Hepatocyte (in vitro differentiated cells): ENCODE measurements around the gene UBE2L3. TPM values are rescaled to one million over a fixed set of nuclear protein-coding genes. Genes with fewer than 3 reads are reported as not detected.

Experiments used
- DNase-seq: peaks from one replicate; pipeline ENCODE4 v3.0.0-alpha.2; 2016; ENCODE audit warnings: low spot score
- H2AFZ ChIP-seq: fragments of 200-600 bp; sonication (generic); 2 replicates; pipeline ENCODE4 v1.6.0; 2016; ENCODE audit warnings: antibody characterized with exemption, mild to moderate bottlenecking
- H3K27ac ChIP-seq: fragments of 200-600 bp; sonication (generic); 2 replicates; pipeline ENCODE4 v1.5.1; 2016; ENCODE audit warnings: mild to moderate bottlenecking
- H3K27me3 ChIP-seq: fragments of 200-600 bp; sonication (generic); 2 replicates; pipeline ENCODE4 v1.6.1; 2016
- H3K36me3 ChIP-seq: fragments of 200-600 bp; sonication (generic); replicated peaks from 2 replicates; pipeline ENCODE4 v1.5.1; 2016; ENCODE audit warnings: low read depth; ENCODE audit not compliant: insufficient read depth
- H3K4me1 ChIP-seq: fragments of 200-600 bp; sonication (generic); 2 replicates; pipeline ENCODE4 v1.5.1; 2016; ENCODE audit warnings: mild to moderate bottlenecking, moderate library complexity; ENCODE audit not compliant: insufficient read depth
- H3K4me2 ChIP-seq: fragments of 200-600 bp; sonication (generic); 2 replicates; pipeline ENCODE4 v1.6.0; 2016
- H3K4me3 ChIP-seq: fragments of 200-600 bp; sonication (generic); 2 replicates; pipeline ENCODE4 v1.5.1; 2016; ENCODE audit warnings: mild to moderate bottlenecking
- H3K79me2 ChIP-seq: fragments of 200-600 bp; sonication (generic); 2 replicates; pipeline ENCODE4 v1.6.0; 2017; ENCODE audit warnings: mild to moderate bottlenecking
- H3K9me2 ChIP-seq: fragments of 200-600 bp; sonication (generic); replicated peaks from 2 replicates; pipeline ENCODE4 v1.6.0; 2017; ENCODE audit warnings: mild to moderate bottlenecking; ENCODE audit not compliant: insufficient read depth
- H3K9me3 ChIP-seq: fragments of 200-600 bp; sonication (generic); 2 replicates; pipeline ENCODE4 v1.5.1; 2016; ENCODE audit warnings: low read depth, mild to moderate bottlenecking
- H4K20me1 ChIP-seq: fragments of 200-600 bp; sonication (generic); 2 replicates; pipeline ENCODE4 v1.6.0; 2016; ENCODE audit warnings: mild to moderate bottlenecking; ENCODE audit not compliant: insufficient read depth, poor library complexity, severe bottlenecking
- EZH2 ChIP-seq: fragments of 200-600 bp; sonication (generic); IDR thresholded peaks from 2 replicates; pipeline ENCODE4 v1.6.1; 2016; ENCODE audit warnings: antibody characterized with exemption, mild to moderate bottlenecking, borderline replicate concordance
- EZH2phosphoT487 ChIP-seq: fragments of 200-600 bp; sonication (generic); IDR thresholded peaks from one replicate; pipeline ENCODE4 v1.6.1; 2018; ENCODE audit warnings: antibody characterized with exemption, mild to moderate bottlenecking, low read depth, moderate library complexity; ENCODE audit not compliant: unreplicated experiment, severe bottlenecking
- WGBS: methylation state at CpG from one replicate; pipeline ENCODE4 v1.1.6; 2016; ENCODE audit warnings: low lambda C conversion rate; ENCODE audit errors: missing lambda C conversion rate; 5-methylcytosine and 5-hydroxymethylcytosine counted together
- polyA plus RNA-seq: library from polyadenylated mRNA; unstranded; fragments of >200 nt; fragmentation: Nextera tagmentation; extraction: Ambion mirVana; gene quantifications from 2 replicates; pipeline ENCODE4 v1.2.1, GENCODE V29; 2016
- total RNA-seq: library from RNA; depleted of rRNA; stranded (reverse); fragments of >200 nt; gene quantifications from 2 replicates; pipeline ENCODE4 v1.2.3, GENCODE V29; 2014
- TF ChIP-seq, protein P1 (sequence below): fragments of 200-600 bp; sonication (generic); IDR thresholded peaks from 2 replicates; pipeline ENCODE4 v1.5.1; 2016; ENCODE audit warnings: antibody characterized with exemption, mild to moderate bottlenecking; ENCODE audit not compliant: poor library complexity

UBE2L3 gene
- total and polyA plus RNA-seq, 2 experiments from 2014 or later = 49.3 to 91.0 TPM

DNA sequence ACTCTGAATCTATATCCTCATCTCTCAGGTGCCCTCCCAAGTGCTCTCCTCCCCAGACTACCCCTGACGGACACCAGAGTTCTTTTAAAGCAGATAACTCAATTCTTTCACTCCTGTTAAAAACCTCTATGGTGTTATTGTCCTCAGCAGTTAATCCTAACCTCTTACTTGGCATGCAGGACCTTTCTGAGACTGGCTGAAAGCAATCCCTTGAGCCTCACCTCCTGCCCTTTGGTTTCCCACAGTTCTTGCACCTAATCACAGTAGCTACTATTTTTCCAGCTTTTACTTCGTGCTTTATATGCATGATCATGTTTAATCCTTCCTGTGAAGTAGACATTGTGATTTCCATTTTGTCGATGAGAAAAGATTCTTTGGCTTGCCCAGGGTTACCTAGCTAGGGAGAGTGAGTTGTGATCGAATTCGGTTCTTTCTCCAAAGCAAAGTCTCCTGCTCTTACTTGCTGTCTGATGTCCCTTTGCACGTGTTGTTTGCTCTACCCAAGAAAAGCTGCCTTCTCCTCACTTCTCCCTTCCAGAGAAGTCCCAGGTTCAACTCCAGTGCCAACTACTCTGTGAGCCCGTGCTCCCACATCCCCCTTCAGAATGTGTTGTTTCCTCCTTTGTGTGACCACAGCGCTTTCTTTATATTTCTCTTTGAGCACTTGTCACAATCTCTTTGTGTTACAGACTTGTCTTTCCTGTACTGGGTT lies 2.1 kb downstream of the UBE2L3 start:
- no peak for DNase-seq
- TF ChIP-seq, protein P1, sequence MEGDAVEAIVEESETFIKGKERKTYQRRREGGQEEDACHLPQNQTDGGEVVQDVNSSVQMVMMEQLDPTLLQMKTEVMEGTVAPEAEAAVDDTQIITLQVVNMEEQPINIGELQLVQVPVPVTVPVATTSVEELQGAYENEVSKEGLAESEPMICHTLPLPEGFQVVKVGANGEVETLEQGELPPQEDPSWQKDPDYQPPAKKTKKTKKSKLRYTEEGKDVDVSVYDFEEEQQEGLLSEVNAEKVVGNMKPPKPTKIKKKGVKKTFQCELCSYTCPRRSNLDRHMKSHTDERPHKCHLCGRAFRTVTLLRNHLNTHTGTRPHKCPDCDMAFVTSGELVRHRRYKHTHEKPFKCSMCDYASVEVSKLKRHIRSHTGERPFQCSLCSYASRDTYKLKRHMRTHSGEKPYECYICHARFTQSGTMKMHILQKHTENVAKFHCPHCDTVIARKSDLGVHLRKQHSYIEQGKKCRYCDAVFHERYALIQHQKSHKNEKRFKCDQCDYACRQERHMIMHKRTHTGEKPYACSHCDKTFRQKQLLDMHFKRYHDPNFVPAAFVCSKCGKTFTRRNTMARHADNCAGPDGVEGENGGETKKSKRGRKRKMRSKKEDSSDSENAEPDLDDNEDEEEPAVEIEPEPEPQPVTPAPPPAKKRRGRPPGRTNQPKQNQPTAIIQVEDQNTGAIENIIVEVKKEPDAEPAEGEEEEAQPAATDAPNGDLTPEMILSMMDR = no peak
- no peak for TF ChIP-seq EZH2phosphoT487
- no peak for TF ChIP-seq EZH2
- Histone ChIP-seq H3K9me2 (no peaks in the 10 kb centered on the region), H3K27me3 (no peaks in the 10 kb centered on the region), H2AFZ (no peak overlapping the region), H3K4me1 (peaks cover 47% of the 10 kb centered on the region), H3K27ac (peak overlapping the region; percentile 100), H4K20me1 (peaks cover 66% of the 10 kb centered on the region), H3K9me3 (no peaks in the 10 kb centered on the region), H3K4me3 (no peak overlapping the region), H3K36me3 (no peaks in the 10 kb centered on the region), H3K4me2 (peak overlapping the region; percentile 84), H3K79me2 (peaks cover 71% of the 10 kb centered on the region)
- WGBS = 69% methylated on average over 8 of the region's 8 CpGs

DNA sequence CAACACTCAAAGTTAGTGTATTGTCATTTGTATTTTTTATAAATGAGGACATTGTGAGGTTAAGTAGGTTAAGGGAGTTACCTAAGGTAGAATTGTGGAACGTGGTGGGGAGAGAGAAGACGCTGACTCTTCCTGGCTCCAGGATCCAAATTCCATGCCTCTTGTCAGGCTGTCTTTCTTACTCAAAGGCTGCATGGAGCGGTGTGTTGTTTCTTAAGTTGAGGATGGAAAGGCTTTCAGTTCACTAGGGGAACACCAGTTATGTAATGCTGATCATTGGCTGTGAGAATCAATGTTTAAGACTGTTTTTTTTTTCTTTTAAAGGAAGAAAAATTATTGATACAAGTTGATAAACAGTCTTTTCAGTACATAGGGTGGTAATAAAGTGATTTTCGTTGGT lies 2.9 kb downstream of the UBE2L3 start:
- DNase-seq = no peak
- no peak overlapping the region for H3K4me3 ChIP-seq
- H3K4me1 ChIP-seq = peaks cover 50% of the 10 kb centered on the region

DNA sequence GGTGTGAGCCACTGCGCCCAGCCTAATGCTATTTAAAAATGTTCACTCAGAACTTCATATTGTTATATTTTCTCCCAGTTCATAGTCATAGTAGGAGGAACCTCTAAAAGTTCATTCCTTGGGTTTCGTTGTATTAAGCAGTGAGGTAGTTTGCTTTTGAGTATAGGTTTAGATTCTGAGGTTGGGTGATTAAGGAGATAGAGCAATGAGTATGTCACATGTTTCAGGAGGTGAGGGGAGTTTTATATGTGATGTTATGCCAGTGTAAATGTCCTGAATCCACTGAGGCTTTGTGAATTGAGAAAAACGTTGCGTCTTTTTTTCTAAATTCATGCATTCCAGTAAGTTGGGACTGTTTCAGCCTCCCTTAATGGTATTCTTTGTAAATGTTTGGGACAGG lies 4.2 kb downstream of the UBE2L3 start:
- Histone ChIP-seq H3K27me3 (no peaks in the 10 kb centered on the region), H3K9me3 (no peaks in the 10 kb centered on the region), H3K4me2 (peak overlapping the region; percentile 84), H3K4me3 (no peak overlapping the region), H3K27ac (no peak overlapping the region), H3K79me2 (peaks cover 91% of the 10 kb centered on the region), H2AFZ (no peak overlapping the region), H3K9me2 (no peaks in the 10 kb centered on the region), H3K4me1 (peaks cover 50% of the 10 kb centered on the region), H3K36me3 (no peaks in the 10 kb centered on the region), H4K20me1 (peaks cover 86% of the 10 kb centered on the region)
- TF ChIP-seq EZH2phosphoT487 = no peak
- TF ChIP-seq, protein P1 = no peak
- TF ChIP-seq EZH2 = no peak
- WGBS = 94% methylated on average over 4 of the region's 4 CpGs
- no peak for DNase-seq

More for the DNA sequence above, 2.9 kb downstream of the UBE2L3 start:
- peaks cover 74% of the 10 kb centered on the region for H4K20me1 ChIP-seq
- no peak for TF ChIP-seq EZH2
- no peak for TF ChIP-seq EZH2phosphoT487
- TF ChIP-seq, protein P1 = no peak
- H3K9me3 ChIP-seq = no peaks in the 10 kb centered on the region
- H3K27me3 ChIP-seq = no peaks in the 10 kb centered on the region
- no peaks in the 10 kb centered on the region for H3K36me3 ChIP-seq
- H3K79me2 ChIP-seq = peaks cover 78% of the 10 kb centered on the region
- WGBS = 65% methylated on average over 4 of the region's 4 CpGs
- H2AFZ ChIP-seq = no peak overlapping the region
- peak overlapping the region; percentile 84 for H3K4me2 ChIP-seq
- H3K9me2 ChIP-seq = no peaks in the 10 kb centered on the region
- H3K27ac ChIP-seq = no peak overlapping the region
